Measurements from ENCODE around the gene TXNL4B.

- TF ChIP-seq POLR2A (IDR thresholded peaks at IDR 0.05) = no peak
- TF ChIP-seq CTCF (IDR thresholded peaks at IDR 0.05 in 4 of 5, conservative IDR thresholded peaks at IDR 0.05 in 1 of 5) = no peak
Measured at GRCh38 chr16:72042157-72042660, 51.2 kb downstream of the TXNL4B start.
